HG03457 (cell line): ENCODE results near the gene POTEM.
"Not testable (repeated sequence)": the region's sequence is repeated elsewhere in the genome, so short reads cannot be mapped to it uniquely, and the experiment has no call there.

ENCODE experiments used
- ATAC-seq: cut with Tn5 transposase; IDR thresholded peaks from one replicate; pipeline ENCODE4 v1.9.1; 2021; ENCODE audit warnings: moderate number of reproducible peaks; ENCODE audit not compliant: unreplicated experiment

Gene POTEM

DNA sequence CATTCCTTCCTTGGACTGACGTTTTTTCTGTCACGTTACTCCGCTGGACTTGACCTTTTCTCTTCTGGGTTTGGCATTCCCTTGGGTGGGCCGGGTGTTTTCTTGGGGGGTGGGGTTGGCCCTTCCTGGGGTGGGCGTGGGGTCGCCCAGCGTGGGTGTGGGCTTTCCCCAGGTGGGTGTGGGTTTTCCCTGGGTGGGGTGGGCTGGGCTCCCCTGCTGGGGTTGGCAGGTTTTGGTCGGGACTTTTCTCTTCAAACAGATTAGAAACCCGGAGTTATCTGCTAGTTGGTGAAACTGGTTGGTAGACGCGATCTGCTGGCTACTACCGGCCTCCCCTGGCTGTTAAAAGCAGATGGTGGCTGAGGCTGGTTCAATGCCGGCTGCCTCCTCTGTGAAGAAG, at the start of gene POTEM:
POTEM (plus strand) TSS at position 301 of the 400 bp plus-strand sequence; CDS start at position 353, 52 bp downstream.
- ATAC-seq = not testable (repeated sequence)

DNA sequence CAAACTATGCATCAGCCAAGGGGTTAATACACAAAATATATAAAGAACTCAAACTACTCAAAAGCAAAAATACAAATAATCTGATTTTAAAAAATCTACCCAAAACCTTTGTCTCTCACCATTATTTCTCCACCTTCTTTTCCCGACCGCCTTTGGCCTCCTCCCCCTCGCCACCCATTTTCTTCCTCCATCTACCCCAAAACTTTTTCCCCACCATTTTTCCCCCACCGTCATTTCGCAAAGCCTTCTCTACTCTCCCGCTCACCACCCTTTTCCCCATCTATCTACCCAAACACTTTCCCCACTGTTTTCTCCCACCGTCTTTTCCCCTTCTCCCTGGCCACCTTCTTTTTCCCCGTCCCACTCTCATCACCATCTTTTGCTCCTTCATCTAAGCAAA, 48.9 kb upstream of the POTEM start:
- ATAC-seq = not testable (repeated sequence)

GRCh38 chr14:18920052-18920451, 47.2 kb upstream of the POTEM start:
- ATAC-seq = not testable (repeated sequence)

DNA sequence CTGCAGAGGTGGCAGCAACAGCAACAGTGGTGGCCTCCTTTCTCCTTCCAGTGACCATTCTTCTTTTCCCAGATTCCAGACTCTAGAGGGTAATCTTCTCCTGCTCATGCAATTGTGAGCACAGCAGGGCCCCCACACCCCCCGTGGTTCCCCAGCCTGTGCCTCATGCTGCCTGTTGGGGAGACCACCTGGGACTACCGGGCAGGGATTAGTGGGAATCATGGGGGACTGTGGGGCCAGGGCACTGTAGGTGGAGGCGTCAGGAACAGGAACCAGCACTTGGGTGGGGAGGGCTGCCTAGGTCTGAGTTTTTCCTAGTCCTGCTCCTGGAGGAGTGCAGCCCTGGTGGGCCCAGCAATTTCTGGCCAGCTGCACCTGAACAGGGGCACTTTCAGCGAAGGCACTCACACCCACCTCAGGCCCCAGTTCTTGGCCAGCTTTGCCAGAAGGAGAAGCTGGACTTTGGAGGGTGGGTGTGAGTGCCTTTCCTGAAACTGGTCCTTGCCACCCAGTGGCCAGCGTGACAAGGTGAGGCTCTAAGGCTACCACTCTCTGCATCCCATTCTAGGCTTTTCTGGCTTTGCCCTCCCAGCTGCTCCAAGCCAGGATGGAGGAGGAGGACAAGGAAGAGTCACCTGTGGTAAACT, 46.1 kb upstream of the POTEM start:
- not testable (repeated sequence) for ATAC-seq

GRCh38 chr14:18936848-18937247, 30.4 kb upstream of the POTEM start:
- ATAC-seq = not testable (repeated sequence)

DNA sequence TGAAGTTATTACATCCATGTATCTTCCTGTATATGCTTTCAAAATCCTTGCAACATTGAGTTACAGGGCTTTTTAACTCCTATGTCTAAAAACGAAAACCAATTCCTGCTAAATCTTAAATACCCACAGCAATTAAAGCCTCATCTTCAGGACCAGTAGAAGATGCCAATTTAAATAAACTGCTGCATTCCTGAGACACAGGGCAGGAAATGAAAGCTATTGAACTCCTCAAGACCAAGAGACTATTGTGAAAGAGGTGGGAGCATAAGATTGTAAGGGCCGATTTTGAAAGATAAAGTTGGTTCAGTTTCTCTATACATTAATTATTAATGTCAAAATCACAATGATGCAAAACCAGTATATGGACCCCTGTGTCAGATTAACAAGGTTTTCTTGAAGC, 28.5 kb upstream of the POTEM start:
- ATAC-seq = not testable (repeated sequence)

DNA sequence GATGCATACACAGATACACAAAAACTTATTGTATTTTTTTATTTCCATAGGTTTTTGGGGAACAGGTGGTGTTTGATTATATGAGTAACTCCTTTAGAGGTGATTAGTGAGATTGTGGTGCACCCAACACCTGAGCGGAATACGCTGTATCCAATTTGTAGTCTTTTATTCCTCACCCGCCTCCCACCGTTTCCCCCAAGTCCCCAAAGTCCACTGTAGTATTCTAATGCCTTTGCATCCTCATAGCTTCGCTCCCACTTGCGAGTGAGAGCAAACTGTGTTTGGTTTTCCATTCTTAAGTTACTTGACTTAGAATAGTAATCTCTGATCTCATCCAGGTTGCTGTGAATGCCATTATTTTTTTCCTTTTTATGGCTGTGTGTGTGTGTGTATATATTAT, 17.3 kb upstream of the POTEM start:
- ATAC-seq = not testable (repeated sequence)

- not testable (repeated sequence) for ATAC-seq
Observed at GRCh38 chr14:18953085-18953484, 14.1 kb upstream of the POTEM start.

DNA sequence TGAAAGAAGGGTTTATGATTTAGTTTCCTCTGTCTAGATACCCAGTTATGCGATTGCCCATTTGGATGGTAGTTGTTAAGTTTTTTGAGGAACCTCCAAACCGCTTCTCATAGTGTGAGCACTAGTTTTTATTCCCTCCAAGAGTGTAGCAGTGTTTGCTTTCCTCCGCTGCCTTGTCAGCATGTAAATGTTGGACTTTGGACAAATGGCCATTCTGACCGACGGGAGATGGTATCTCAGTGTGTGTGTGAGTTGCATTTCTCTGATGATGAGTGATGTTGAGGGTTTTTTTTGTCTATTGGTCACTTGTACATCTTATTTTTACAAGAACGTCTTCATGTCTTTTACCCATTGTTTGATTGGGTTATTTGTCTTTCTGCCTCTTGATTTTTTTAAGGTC, 11.4 kb upstream of the POTEM start:
- ATAC-seq = not testable (repeated sequence)

DNA sequence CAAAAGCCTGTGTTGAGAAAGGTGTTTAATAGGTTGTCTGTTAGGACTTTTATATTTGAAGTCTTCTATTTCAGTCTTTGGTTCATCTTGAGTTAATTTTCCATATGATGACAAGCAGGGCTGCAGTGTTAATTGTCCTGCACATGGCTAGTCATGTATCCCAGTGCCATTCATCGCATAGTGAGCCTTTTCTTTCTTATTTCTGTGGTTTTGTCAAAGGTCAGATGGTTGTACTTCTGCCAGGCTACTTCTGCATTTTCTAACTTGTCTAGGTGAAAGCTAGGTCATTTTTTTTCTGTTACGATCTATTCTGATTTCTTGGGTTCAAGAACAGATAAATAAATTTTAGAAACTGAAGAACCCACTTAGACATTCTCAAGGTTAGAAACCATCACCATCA, 5.7 kb upstream of the POTEM start:
- not testable (repeated sequence) for ATAC-seq

- ATAC-seq = not testable (repeated sequence)
Observed at GRCh38 chr14:18962143-18962542, 5.1 kb upstream of the POTEM start.

DNA sequence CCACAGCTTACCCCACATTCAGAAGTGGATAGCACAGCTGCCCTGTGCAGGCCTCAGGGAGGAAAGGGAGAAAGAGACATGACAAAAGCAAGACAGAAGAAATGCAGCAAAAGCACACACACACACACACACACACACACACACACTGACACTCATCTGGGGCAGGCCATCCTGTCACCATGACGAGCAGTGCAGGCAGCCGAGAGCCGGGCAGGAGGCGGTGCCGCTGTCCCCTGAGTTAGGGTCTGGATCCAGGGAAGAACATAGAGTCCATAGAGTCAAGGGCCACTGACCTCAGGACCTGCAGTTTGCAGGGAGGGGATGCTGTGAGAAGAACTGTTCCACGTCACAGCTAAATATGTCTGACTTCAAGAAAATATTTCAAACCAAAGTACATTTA, 4.0 kb upstream of the POTEM start:
- not testable (repeated sequence) for ATAC-seq

DNA sequence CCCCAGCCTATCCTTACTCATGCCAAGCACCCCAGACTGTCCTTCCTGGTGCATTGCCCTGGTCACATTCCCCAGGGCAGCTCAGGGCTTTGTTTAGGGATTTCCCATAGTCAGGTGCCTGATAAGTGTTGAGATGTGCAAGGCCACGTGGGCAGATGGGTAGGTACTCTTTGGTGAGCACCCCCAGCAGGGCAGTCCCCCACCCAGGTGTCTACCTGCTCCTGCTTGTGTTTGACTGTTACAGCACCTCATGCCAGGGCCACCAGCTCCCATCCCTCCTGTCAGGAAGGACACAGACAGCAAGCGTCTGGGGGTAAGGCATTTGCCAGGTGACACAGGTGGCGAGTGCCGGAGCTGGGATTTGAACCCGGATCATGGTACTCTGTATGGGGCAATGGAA, 2.4 kb upstream of the POTEM start:
- ATAC-seq = not testable (repeated sequence)

- ATAC-seq = not testable (repeated sequence)
Observed at GRCh38 chr14:19002566-19002965, 35.3 kb downstream of the POTEM start.

- ATAC-seq = not testable (repeated sequence)
Observed at GRCh38 chr14:19006490-19006889, 39.3 kb downstream of the POTEM start.

GRCh38 chr14:19007678-19008077, 40.4 kb downstream of the POTEM start:
- ATAC-seq = not testable (repeated sequence)

- ATAC-seq = not testable (repeated sequence)
Observed at GRCh38 chr14:19011029-19011428, 43.8 kb downstream of the POTEM start.

GRCh38 chr14:19011703-19012102, 44.5 kb downstream of the POTEM start:
- not testable (repeated sequence) for ATAC-seq

DNA sequence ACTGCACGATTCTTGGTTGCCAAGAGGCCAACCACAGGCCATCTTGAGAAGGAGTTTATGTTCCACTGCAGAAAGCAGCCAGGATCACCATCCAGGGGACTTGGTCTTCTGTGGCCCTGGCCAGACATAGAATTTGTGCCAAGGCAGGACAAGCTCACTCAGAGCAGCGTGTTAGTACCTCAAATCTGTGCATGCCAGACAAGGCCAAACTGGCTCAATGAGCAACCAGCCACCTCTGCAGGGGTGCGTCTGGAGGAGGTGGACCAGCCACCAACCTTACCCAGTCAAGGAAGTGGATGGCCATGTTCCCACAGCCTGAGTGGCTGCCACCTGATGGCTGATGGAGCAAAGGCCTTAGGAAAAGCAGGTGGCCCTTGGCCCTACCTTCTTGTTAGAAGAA, 48.0 kb downstream of the POTEM start:
- ATAC-seq = not testable (repeated sequence)

GRCh38 chr14:19025080-19025589, 57.9 kb downstream of the POTEM start:
- ATAC-seq = not testable (repeated sequence)

DNA sequence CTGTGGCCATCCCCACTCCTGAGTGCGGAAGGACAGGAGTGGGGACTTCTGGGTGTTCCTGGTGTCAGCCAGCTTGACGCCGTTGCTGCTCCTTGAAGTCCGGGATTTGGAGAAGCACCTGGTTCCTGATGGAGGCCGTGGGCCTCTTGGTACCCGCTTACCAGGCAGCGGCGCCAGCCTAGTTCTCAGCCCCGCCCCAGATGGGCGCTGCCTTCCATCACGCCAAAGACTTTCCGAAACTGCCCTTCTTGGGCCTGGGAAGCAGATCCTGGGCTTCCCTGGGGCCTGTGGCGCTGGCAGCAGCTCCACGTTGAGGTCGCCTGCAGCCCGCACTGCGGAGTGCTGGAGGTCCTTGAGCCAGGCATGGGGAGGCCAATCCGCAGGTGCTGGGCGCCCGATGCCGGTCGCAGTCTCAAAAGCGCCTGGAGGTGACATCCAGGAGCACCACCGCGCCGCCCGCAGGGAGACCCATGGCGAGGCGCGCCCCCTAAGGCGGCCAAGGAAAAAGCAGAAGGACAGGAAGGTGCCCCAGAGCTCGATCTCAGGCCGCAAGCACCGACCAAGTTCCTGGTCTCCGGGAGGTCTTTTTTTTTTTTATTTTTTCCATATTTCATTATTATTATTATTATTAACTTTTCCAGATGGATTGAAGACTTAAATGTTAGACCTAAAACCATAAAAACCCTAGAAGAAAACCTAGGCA, 59.6 kb downstream of the POTEM start:
- ATAC-seq = not testable (repeated sequence)

- not testable (repeated sequence) for ATAC-seq
Observed at GRCh38 chr14:19027895-19028294, 60.7 kb downstream of the POTEM start.
